ENCODE data around the gene CLASP1. TPM values are rescaled to one million over a fixed set of nuclear protein-coding genes. Genes with fewer than 3 reads are reported as not detected.

The CLASP1 gene
- total RNA-seq, 1 experiment from 2014 or later, result 49.2 TPM

DNA sequence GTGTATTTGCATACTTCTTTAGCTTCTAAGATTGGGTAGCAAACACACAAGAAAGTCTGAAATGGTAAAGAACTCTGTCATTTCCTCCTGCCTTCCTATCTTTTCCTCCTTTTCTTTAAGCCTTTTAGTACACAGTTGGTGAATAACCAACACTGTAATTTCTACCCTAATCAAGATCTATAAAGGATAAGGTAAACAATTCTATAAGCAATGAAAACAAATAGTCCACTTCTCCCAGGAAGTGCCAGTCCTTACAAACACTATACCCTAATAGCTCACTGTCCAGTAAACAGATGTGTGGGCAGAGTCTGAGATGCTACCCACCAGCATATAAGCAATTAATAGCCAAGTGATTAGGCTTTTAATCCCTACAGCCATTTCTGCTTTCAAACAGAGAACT, 283.2 kb downstream of the CLASP1 start:
- Histone ChIP-seq H3K36me3 (ENCODE audit: control insufficient read depth, insufficient read depth, low read length) (no peaks in the 10 kb centered on the region), H3K4me1 (ENCODE audit: control insufficient read depth, insufficient read depth, low read length) (peaks cover 18% of the 10 kb centered on the region), H3K4me3 (ENCODE audit: low read depth in 2 of 2, low read length in 2 of 2) (no peak overlapping the region), H3K27ac (ENCODE audit: low read length) (no peak overlapping the region), H3K9me3 (ENCODE audit: control insufficient read depth, insufficient read depth, low read depth, low read length) (no peaks in the 10 kb centered on the region), H3K27me3 (ENCODE audit: control insufficient read depth, insufficient read depth, low read length) (no peaks in the 10 kb centered on the region)
- in situ Hi-C loops (cut with HindIII; ENCODE audit: low pct_unique_long_range_greater_than_20kb, low sequenced_read_pairs), result no loop called here
- peak; percentile 55; the same call in 1 of the 2 replicates for ATAC-seq
- TF ChIP-seq, protein P1, sequence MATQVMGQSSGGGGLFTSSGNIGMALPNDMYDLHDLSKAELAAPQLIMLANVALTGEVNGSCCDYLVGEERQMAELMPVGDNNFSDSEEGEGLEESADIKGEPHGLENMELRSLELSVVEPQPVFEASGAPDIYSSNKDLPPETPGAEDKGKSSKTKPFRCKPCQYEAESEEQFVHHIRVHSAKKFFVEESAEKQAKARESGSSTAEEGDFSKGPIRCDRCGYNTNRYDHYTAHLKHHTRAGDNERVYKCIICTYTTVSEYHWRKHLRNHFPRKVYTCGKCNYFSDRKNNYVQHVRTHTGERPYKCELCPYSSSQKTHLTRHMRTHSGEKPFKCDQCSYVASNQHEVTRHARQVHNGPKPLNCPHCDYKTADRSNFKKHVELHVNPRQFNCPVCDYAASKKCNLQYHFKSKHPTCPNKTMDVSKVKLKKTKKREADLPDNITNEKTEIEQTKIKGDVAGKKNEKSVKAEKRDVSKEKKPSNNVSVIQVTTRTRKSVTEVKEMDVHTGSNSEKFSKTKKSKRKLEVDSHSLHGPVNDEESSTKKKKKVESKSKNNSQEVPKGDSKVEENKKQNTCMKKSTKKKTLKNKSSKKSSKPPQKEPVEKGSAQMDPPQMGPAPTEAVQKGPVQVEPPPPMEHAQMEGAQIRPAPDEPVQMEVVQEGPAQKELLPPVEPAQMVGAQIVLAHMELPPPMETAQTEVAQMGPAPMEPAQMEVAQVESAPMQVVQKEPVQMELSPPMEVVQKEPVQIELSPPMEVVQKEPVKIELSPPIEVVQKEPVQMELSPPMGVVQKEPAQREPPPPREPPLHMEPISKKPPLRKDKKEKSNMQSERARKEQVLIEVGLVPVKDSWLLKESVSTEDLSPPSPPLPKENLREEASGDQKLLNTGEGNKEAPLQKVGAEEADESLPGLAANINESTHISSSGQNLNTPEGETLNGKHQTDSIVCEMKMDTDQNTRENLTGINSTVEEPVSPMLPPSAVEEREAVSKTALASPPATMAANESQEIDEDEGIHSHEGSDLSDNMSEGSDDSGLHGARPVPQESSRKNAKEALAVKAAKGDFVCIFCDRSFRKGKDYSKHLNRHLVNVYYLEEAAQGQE (IDR thresholded peaks at IDR 0.05; ENCODE audit: insufficient read depth in 1 of 2, low read depth in 2 of 2, low read length in 1 of 2), result no peak
- TF ChIP-seq CTCF (IDR thresholded peaks at IDR 0.05), result no peak
- no peak for TF ChIP-seq TCF7L2 (IDR thresholded peaks at IDR 0.05; ENCODE audit: low read depth, low read length)
- TF ChIP-seq SIN3A (IDR thresholded peaks at IDR 0.05; ENCODE audit: borderline replicate concordance, insufficient read depth, low read depth, low read length), result no peak
- no peak for TF ChIP-seq POLR2AphosphoS5 (IDR thresholded peaks at IDR 0.05; ENCODE audit: low read depth, low read length)
- no peak for DNase-seq (ENCODE audit: low read depth, low spot score)
- ChIA-PET POLR2A (interaction anchor here (0.6 kb wide), 1 partner anchor 371 kb away, joined by 3 read pairs; no protein-coding TSS in a partner anchor), CTCF (no interaction called here)
- no TSS peak for BruUV-seq (replicated peaks)
- intact Hi-C loops (cut with micrococcal nuclease; ENCODE audit: unreplicated experiment), result no loop called here

DNA sequence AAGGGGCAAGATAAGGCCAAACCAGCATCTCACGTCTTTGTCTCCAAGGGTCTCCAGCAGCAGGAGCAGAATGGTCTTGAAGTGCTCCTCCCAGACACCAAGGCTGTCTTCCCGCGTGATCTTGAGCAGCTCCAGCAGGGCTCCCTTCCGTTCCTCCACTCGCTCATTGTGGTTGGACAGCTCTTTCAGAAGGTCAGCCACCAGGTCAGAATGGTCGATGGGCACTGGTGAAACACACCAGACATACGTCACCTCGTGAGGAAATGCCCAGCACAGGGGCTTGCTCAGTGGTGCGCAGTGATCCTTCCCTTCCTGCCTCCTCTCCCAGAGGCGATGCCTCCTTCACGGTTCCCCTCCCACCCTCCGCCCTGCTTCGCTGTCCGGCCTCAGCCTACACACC, 284.2 kb downstream of the CLASP1 start:
- Histone ChIP-seq H3K27me3 (ENCODE audit: control insufficient read depth, insufficient read depth, low read length) (no peaks in the 10 kb centered on the region), H3K4me1 (ENCODE audit: control insufficient read depth, insufficient read depth, low read length) (peaks cover 28% of the 10 kb centered on the region), H3K36me3 (ENCODE audit: control insufficient read depth, insufficient read depth, low read length) (no peaks in the 10 kb centered on the region), H3K9me3 (ENCODE audit: control insufficient read depth, insufficient read depth, low read depth, low read length) (no peaks in the 10 kb centered on the region), H3K4me3 (ENCODE audit: low read depth in 2 of 2, low read length in 2 of 2) (no peak overlapping the region), H3K27ac (ENCODE audit: low read length) (no peak overlapping the region)
- CTCF ChIA-PET, result no interaction called here
- intact Hi-C loops (cut with micrococcal nuclease; ENCODE audit: unreplicated experiment) (no loop called here), in situ Hi-C loops (cut with HindIII; ENCODE audit: low pct_unique_long_range_greater_than_20kb, low sequenced_read_pairs) (no loop called here)
- ATAC-seq (no peak), DNase-seq (ENCODE audit: low read depth, low spot score) (no peak)
- TF ChIP-seq, protein P1 (IDR thresholded peaks at IDR 0.05; ENCODE audit: insufficient read depth in 1 of 2, low read depth in 2 of 2, low read length in 1 of 2), result no peak
- TF ChIP-seq SIN3A (IDR thresholded peaks at IDR 0.05; ENCODE audit: borderline replicate concordance, insufficient read depth, low read depth, low read length), result no peak
- TF ChIP-seq TCF7L2 (IDR thresholded peaks at IDR 0.05; ENCODE audit: low read depth, low read length), result no peak
- no peak for TF ChIP-seq CTCF (IDR thresholded peaks at IDR 0.05)
- no peak for TF ChIP-seq POLR2AphosphoS5 (IDR thresholded peaks at IDR 0.05; ENCODE audit: low read depth, low read length)
- POLR2A ChIA-PET, result no interaction called here
- BruUV-seq (replicated peaks), result no TSS peak
